BLaER1 (cell line): ENCODE measurements around the gene GPR68.
"Not testable (repeated sequence)": the region's sequence is repeated elsewhere in the genome, so short reads cannot be mapped to it uniquely, and the experiment has no call there.

ENCODE experiments used
- H3K27ac ChIP-seq: shearing (Covaris generic); formaldehyde crosslinking; 2 replicates; pipeline ENCODE4 v1.8.1; 2022
- H3K27me3 ChIP-seq: shearing (Covaris generic); formaldehyde crosslinking; 2 replicates; pipeline ENCODE4 v1.8.1; 2022
- H3K36me3 ChIP-seq: shearing (Covaris generic); formaldehyde crosslinking; 2 replicates; pipeline ENCODE4 v1.8.1; 2022
- H3K4me1 ChIP-seq: shearing (Covaris generic); formaldehyde crosslinking; 2 replicates; pipeline ENCODE4 v1.8.1; 2022
- H3K4me2 ChIP-seq: shearing (Covaris generic); formaldehyde crosslinking; 2 replicates; pipeline ENCODE4 v1.8.1; 2022
- H3K4me3 ChIP-seq: shearing (Covaris generic); formaldehyde crosslinking; 2 replicates; pipeline ENCODE4 v1.8.1; 2022
- H3K9ac ChIP-seq: shearing (Covaris generic); formaldehyde crosslinking; 2 replicates; pipeline ENCODE4 v1.8.1; 2022
- H3K9me3 ChIP-seq: shearing (Covaris generic); formaldehyde crosslinking; 2 replicates; pipeline ENCODE4 v1.8.1; 2022
- H4K20me1 ChIP-seq: shearing (Covaris generic); formaldehyde crosslinking; 2 replicates; pipeline ENCODE4 v1.8.1; 2022
- Cebpa-rat ChIP-seq: shearing (Covaris generic); IDR thresholded peaks from 2 replicates; pipeline ENCODE4 v1.8.1; 2022

The GPR68 gene

GRCh38 chr14:91186515-91187066 lies 57.9 kb downstream of the GPR68 start:
- TF ChIP-seq Cebpa-rat, result no peak
- Histone ChIP-seq H3K4me2 (no peak overlapping the region), H3K4me1 (peaks cover 5% of the 10 kb centered on the region; the same call in 1 of the 2 replicates), H4K20me1 (no peaks in the 10 kb centered on the region), H3K9me3 (no peaks in the 10 kb centered on the region), H3K4me3 (no peak overlapping the region), H3K27me3 (no peaks in the 10 kb centered on the region), H3K27ac (no peak overlapping the region), H3K36me3 (peaks cover 94% of the 10 kb centered on the region), H3K9ac (no peak overlapping the region)

GRCh38 chr14:91185721-91186120 lies 58.8 kb downstream of the GPR68 start:
- no peak for TF ChIP-seq Cebpa-rat
- H3K4me1 ChIP-seq, result peaks cover 5% of the 10 kb centered on the region; the same call in 1 of the 2 replicates
- H3K27me3 ChIP-seq, result no peaks in the 10 kb centered on the region
- no peak overlapping the region for H3K27ac ChIP-seq
- no peaks in the 10 kb centered on the region for H3K9me3 ChIP-seq
- H3K9ac ChIP-seq, result no peak overlapping the region
- no peak overlapping the region for H3K4me2 ChIP-seq
- H3K36me3 ChIP-seq, result peaks cover 94% of the 10 kb centered on the region
- no peak overlapping the region for H3K4me3 ChIP-seq
- H4K20me1 ChIP-seq, result no peaks in the 10 kb centered on the region

DNA sequence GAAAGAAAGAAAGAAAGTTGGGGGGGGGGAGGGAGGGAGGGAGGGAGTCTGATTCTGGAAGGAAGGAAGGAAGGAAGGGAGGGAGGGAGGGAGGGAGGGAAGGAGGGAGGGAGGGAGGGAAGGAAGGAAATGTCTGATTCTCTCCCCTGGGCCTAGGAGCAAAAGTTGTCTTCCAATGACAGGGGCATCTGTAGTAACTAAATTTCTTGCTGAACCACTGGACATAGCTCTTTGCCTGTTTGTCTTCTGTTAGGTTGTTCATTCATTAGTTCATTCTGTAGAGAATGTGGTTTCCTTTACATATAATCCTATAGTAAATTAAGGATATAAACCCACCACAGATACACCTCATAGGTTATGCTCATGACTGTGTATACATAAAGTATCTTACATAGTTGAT lies 59.9 kb downstream of the GPR68 start:
- Histone ChIP-seq H3K4me2 (no peak overlapping the region), H3K27me3 (no peaks in the 10 kb centered on the region), H3K4me3 (no peak overlapping the region), H3K36me3 (peaks cover 92% of the 10 kb centered on the region), H3K4me1 (peaks cover 5% of the 10 kb centered on the region; the same call in 1 of the 2 replicates), H3K9me3 (no peaks in the 10 kb centered on the region), H4K20me1 (no peaks in the 10 kb centered on the region), H3K9ac (no peak overlapping the region), H3K27ac (no peak overlapping the region)
- TF ChIP-seq Cebpa-rat, result no peak

DNA sequence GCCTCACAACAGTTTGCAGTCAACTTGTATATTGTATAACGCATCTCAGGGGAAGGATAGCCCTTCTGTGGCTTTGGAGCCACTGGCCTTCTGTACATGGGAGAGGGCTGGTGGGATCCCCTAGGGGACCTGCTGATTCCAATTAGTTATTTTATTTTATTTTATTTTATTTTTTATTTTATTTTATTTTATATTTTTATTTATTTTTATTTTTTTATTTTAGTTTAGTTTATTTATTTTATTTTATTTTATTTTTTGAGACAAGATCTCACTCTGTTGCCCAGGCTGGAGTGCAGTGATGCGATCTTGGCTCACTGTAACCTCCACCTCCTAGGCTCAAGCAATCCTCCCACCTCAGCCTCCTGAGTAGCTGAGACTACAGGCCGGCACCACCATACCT lies 61.8 kb downstream of the GPR68 start:
- H3K27ac ChIP-seq, H3K9ac ChIP-seq, H4K20me1 ChIP-seq, H3K9me3 ChIP-seq, H3K4me2 ChIP-seq, H3K27me3 ChIP-seq, H3K4me3 ChIP-seq, H3K4me1 ChIP-seq: not testable (repeated sequence)
- H3K36me3 ChIP-seq, result peaks cover 91% of the 10 kb centered on the region
